NCI-H187 treated with DMSO at 0.1 percent for 48 hours (cell line): Measurements from ENCODE around the gene OR6T1.

Source experiments
- DNase-seq: peaks from one replicate; lab custom pipeline; 2025; lab: John Stamatoyannopoulos, UW

OR6T1 gene

GRCh38 chr11:123943738-123944137 is at the start of gene OR6T1:
Gene OR6T1 (minus strand): TSS chr11:123943838. CDS start chr11:123943838, 0 bp downstream.
- no peak for DNase-seq

- DNase-seq = no peak
Observed at GRCh38 chr11:123979311-123979710, 35.7 kb upstream of the OR6T1 start.

DNA sequence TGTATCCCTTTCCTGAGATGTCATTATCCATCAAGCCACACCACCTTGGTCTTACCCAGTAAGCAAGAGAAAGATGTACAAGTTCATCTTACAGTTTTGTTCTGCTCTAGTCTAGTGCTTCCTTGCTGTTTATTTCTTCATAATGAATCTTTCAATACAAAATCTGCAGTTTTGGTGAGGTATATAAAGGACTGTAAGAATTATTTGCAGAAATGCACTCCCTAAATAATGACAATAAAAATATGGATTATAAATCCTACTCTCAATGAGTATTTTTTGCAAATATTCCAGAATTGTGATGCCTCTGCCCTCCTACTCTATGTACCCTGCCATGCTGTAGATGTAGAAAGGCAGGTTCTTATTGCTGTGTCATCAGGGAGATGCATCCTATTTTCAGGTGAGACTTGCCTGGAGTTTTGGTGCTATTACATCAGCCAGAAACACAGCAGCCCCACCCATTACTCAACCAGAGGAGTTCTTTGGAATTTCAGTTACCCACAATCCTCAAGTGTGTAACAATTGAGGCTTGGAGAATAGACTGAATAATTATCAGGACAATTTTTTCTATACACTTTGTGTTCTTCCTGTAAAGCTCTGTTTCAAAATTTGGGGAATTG is 34.2 kb upstream of the OR6T1 start, which contains the start of gene OR10S1:
TSS of gene OR10S1 (minus strand) at position 51 of the 617 bp plus-strand sequence. CDS start 117 bp downstream, outside the sequence.
- DNase-seq = no peak

DNA sequence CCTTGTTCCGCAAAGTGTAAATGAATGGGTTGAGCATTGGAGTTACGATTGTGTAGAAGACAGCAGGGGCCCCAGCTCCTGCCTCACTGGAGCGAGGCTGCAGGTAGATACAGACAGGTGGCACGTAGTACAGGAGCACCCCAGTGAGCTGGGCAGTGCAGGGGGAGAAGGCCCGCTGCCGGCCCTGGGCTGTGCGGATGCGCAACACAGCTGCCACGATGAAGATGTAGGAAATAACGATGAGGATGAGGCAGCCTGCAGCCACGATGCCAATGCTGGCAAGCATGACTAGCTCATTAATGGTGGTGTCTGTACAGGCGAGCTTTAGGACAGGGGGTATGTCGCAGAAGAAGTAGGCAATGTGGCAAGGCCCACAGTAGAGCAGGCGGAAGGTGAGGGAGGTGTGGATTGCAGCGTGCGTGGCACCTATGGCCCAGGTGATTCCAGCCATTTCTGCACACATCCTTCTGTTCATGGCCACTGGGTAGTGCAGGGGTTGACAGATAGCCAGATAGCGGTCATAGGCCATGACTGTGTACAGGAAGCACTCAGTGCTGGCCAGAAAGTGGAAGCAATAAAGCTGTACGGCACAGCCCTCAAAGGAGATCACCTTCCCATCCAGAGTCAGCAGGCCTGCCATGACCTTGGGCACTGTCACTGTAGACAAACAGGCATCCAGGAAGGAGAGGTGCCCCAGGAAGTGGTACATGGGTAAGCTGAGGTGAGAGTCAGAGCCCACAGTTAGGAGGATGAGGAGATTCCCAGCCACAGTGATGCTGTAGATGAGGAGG is 33.3 kb upstream of the OR6T1 start:
- DNase-seq = no peak

GRCh38 chr11:123973816-123974215 is 30.2 kb upstream of the OR6T1 start:
- DNase-seq = no peak

DNA sequence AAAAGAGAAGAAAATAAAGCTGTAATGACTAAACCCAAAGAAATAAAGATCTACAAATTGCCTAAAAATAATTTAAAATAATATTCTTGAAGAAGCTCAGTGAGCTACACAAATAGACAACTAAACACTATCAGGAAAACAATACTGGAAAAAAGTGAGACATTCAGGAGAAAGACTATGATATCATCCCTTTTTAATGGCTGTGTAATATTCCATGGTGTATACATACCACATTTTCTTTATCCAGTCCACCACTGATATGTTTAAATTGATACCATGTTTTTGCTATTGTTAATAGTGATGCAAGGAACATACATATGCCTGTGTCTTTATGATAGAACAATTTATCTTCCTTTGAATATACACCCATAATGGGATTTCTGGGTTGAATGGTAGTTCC is 13.1 kb upstream of the OR6T1 start:
- DNase-seq = no peak

DNA sequence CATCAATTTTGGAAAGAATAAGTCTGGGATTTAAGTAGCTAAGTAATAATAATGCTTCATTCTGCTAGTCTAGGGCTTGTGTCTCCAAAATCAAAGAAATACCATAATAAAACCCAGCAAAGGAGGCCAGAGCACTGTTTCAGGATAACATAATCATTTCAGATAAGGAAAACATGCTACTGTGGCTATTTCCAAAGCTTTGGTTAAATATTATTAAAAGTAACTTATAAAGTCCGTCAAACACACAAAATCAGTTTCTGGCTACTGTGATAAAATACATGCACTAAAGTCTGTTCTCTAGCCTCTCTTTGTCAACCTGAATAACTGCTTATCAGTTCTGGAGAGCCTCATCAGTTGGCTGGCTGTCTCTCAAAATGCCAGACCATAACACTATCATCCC is 1.5 kb upstream of the OR6T1 start:
- DNase-seq = no peak

GRCh38 chr11:123942413-123942812 is 1.2 kb downstream of the OR6T1 start:
- no peak for DNase-seq

DNA sequence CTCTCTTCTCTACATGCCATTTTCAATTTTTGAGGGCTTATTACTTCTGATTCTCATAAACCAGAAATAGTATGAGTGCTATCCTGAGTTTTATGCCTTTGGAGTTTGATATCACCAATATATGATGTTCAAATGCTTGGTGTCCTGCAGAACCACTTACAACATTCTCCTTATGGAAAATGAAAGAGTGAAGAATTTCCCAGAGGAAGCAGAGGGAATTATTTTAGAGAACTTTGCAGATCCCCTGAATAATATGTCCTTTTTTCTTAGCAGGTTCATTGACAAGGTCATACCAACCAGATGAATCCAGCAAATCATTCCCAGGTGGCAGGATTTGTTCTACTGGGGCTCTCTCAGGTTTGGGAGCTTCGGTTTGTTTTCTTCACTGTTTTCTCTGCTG is 4.3 kb downstream of the OR6T1 start, which contains the start of gene OR4D5:
TSS of gene OR4D5 (plus strand) at position 301 of the 400 bp plus-strand sequence. CDS start at position 301, 0 bp downstream.
- DNase-seq = no peak

DNA sequence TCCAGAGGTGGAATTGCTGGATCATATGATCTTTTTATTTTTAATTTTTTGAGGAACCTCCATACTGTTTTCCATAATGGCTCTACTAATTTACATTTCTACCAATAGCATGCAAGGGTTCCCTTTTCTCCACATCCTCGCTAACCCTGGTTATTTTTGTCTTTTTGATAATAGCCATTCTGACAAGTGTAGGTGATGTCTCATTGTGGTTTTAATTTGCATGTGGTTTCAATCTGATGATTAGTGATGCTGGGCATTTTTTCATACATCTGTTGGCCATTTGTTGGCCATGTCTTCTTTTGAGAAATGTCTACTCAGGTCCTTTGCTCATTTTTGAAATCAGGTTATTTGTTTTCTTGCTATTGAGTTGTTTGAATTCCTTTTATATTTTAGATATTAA is 19.6 kb downstream of the OR6T1 start:
- no peak for DNase-seq

DNA sequence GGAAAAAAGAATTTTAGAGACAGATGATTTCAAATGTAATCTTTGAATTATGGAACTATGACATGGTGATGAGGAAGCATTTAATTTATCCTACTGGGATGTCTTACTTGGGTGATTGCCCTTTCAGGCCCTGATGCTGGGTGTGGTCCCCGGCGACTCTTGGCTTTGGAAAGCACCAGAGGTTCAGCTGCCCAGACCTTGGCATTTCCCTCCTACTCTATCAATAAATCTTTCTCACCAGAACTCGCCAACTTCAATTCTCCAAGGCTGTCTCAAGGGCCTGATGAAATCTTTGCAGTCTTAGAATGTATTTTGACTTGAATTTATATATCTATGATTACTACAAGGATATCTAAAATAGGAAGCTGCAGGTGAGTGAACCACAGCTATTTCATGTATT is 22.7 kb downstream of the OR6T1 start:
- DNase-seq = no peak

DNA sequence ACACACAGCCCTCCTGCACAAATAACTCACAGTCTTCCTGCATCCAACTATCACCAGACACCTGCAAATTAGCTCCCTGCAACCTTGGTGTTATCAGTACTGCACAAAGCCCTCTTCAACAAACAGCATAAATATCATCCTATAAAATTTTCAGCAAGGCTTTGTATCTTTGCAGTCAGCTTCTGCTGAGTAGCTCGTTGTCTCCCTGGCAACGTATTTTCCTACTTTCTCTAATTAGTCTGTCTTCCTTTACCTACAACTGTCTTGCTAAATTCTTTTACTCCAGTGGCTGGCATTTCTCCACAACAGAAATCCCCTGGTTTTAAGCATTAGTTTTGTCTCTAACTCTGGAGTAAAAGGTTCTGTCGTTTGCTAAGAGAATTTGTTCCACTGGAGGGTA is 37.8 kb downstream of the OR6T1 start:
- DNase-seq = no peak

GRCh38 chr11:123904932-123905331 is 38.7 kb downstream of the OR6T1 start:
- no peak for DNase-seq

DNA sequence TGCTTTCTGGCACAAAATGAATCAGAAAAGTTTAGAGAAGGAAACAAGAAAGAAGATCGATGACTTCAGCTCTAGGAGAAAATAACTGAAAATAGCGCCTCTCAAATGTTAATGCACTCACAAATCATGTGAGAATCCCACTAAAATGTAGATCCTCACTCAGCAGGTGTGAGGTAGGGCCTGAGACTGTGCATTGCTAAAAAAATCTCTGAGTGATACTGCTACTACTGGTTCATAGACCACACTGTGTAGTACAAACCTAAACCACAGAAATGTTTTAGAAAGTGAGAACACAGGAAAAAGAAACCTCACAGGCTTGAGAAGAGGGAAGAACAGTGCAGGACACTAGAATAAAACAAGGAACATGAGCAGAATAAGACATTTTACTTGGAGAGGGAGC is 39.7 kb downstream of the OR6T1 start:
- no peak for DNase-seq

GRCh38 chr11:123901867-123902266 is 41.8 kb downstream of the OR6T1 start, which contains the start of gene OR8D4:
Gene OR8D4 (plus strand): TSS chr11:123902167. CDS start chr11:123906432, 4,265 bp downstream.
- no peak for DNase-seq

DNA sequence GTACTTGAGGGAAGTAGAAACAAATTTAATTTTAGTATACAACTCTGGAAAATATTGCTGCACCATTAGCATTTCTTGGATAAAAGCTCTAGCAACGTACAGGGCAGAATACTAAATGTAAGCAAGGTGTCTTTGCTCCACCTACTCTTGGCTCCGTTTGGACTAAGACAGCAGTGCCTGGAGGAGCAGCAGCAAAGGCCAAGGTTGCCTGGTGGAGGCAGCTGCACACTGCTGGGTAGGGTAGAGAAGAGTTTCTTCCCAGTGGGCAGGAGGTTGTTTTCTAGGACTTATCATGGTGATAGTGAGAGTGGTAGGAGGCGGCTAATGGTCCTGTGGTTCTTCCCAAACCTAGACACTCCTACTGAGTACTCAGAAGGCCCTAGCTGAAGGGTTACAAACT is 43.8 kb downstream of the OR6T1 start:
- DNase-seq = no peak
